HG03439 (cell line): Measurements from ENCODE around the gene TCF19.
A peak's percentile ranks its signal among the peaks of the same experiment; 100 is the strongest.
"Not testable (repeated sequence)": the region's sequence is repeated elsewhere in the genome, so short reads cannot be mapped to it uniquely, and the experiment has no call there.

Source experiments
- ATAC-seq: cut with Tn5 transposase; IDR thresholded peaks from one replicate; pipeline ENCODE4 v1.9.1; 2021; ENCODE audit warnings: mild to moderate bottlenecking, moderate library complexity; ENCODE audit not compliant: unreplicated experiment

Gene TCF19

DNA sequence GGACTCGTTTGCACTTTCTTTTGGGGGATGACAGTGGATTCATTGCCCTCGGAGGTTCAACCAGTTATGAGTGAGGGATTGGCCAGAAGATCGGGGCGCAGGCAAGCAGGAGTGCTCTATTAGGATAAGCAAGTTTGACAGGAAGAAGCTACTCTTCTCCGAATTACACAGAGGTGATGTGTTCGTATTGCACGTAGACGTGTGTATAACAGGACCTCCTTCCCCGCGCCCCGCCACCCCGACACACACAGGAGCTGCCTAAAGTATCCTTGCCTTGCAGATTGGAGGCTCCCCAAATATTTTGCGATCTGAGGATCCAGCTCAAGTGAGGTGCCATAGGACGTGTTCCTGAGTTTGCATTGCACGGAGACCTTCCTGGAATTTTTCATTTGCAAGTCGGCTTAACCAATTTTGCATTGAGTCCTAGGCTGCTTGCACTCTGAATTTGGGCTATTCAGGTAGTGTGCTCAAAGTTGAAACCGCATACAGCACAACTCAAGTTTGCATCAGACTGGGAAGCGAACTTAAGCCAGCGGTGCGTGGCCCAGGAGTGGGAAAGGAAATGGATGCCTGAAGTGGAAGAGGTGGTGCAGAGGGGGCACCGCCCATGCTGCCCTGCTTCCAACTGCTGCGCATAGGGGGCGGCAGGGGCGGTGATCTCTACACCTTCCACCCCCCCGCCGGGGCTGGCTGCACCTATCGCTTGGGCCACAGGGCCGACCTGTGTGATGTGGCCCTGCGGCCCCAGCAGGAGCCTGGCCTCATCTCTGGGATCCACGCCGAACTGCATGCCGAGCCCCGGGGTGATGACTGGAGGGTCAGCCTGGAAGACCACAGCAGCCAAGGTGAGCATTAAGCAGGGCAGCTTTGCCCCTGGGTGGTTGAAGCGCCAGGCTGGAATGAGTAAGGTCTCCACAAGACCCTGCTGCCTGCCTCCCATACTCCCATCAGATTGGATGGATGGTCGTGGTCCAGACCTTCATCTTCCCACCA is 770 bp downstream of the TCF19 start:
- ATAC-seq = peak; percentile 6

DNA sequence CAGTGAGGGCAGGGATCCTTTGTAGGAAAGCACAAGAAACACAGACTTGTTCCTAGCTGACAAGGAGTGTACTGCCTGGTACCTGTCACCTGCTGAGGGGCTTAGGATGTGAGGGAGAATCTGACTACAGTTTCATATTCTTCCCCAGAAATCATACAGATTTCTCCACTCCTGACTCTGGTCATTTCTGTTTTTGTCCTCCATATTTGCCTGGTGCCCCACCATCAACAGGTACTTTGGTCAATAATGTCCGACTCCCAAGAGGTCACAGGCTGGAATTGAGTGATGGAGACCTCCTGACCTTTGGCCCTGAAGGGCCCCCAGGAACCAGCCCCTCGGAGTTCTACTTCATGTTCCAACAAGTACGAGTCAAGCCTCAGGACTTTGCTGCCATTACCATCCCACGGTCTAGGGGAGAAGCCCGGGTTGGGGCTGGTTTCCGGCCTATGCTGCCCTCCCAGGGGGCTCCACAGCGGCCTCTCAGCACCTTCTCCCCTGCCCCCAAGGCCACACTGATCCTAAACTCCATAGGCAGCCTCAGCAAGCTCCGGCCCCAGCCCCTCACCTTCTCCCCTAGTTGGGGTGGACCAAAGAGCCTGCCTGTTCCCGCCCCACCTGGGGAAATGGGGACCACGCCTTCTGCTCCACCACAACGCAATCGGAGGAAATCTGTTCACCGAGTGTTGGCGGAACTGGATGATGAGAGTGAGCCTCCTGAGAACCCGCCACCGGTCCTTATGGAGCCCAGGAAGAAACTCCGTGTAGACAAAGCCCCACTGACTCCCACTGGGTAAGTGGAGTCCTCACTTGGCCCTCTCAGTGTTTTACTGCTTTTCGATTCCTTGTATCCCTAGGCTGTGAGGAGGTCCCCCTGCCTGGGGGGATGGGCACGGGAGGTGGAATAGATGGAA is 3.1 kb downstream of the TCF19 start:
- ATAC-seq = no peak

DNA sequence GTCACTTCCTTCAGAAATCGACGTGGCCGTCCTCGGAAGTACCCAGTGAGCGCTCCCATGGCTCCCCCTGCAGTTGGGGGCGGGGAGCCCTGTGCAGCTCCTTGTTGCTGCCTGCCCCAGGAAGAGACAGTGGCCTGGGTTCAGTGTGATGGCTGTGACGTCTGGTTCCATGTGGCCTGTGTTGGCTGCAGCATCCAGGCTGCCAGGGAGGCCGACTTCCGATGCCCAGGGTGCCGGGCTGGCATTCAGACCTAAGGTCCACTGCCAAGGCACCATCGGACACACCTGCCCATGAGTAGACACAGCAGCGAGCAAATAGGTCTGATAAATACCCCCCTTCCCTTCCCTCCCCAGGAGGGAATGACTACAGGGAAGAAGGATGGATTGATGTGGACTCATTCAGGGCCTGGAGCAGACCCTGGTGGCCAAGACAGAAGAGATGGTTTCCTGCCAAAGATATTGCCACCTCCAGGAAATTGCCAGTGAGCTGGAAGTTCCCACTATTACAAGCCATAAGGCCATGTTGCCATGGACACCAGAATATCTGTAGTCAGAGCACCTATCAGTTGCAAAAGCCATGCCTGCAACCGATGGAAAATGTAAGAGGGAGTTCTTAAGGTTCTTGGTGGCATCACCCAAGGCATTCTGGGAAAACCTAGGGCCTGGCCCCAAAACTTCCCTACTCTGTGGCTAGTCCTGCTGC is 4.2 kb downstream of the TCF19 start:
- ATAC-seq = no peak

DNA sequence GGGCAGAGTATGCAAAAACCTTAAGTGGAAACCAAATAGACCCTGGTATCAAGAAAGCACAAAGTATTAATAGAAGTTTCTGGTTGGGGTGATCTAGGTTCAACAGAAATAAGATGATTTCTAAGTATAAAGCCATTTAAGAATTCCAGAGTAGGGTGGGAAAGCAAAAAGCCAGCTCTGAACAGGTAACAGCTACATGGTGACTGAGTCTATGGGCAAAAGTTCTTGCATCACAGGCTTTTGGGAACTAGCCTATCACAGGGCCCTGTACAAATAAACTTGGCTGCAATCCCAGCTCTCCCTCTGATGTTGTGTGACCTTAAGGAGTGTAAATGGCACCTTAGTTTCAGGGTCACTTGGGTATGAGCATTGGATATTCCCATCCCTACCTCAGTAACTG is 5.5 kb downstream of the TCF19 start:
- ATAC-seq = no peak

DNA sequence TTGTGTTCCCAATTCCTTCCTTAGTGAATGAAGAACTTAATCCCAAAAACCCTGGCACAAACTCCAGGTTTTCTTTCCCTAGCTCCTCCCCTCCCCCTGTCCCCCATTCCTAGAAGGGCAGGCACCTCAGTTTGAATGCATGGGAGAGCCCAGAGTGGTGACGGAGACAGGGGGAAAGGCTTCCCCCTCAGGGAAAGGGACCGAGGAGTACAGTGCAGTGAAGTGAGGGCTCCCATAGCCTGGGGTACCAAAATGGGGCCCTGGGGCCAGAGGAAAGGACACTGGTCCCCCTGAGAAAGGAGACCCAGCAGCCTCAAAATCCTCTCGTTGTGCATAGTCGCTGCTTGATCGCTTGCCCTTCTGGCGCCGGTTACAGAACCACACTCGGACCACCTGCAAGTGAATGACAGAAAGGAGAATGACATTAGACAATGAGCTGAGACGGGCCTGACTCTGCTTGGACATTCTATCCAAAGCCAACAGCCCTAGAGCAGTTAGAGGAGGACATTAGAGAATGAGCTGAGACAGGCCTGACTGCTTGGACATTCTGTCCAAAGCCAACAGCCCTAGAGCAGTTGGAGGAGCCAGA is 6.2 kb downstream of the TCF19 start:
- not testable (repeated sequence) for ATAC-seq

DNA sequence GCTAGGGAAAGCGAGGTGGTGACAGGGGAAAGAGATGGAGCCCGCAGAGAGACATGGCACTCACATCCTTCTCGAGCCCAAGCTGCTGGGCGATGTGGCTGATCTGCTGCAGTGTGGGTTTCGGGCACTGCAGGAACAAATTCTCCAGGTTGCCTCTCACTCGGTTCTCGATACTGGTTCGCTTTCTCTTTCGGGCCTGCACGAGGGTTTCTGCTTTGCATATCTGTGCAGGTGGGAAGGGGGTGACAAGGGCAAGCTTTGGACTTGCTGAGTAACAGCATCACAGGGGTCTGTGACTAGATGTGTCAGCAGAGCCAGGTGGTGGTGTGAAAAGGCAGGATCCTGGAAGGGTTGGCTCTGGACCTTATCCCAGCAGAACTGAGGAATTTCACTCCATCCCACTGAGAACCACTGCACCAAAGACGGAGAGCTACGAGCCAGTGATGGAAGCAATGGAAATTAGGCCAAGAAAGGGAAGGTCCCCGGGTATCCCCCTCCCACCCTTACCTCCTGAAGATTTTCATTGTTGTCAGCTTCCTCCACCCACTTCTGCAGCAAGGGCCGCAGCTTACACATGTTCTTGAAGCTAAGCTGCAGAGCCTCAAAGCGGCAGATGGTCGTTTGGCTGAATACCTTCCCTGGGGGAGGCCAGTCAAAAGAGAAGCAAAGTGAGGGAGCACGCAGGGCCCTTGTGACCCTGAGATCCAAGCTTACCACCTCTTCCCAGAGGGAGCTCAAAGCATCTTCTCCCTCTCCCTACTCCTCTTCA is 6.9 kb downstream of the TCF19 start:
- ATAC-seq = peak; percentile 65

DNA sequence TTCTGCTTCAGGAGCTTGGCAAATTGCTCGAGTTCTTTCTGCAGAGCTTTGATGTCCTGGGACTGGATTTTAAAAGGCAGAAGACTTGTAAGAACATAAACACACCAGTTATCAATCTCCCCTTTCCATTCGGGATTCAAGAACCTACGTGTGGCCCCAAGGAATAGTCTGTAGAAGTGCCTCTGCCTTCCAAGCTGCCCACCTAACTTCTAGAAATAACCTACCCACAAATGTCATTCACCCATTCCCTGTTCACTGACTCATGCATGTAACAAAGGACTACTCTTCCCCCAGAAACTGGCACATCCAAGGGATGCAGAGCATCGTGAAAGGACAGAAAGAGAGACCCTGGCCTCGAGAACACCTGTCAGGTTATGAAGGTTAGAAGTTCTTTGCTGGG is 7.6 kb downstream of the TCF19 start:
- no peak for ATAC-seq

- no peak for ATAC-seq
Observed at GRCh38 chr6:31168606-31169005, 10.2 kb downstream of the TCF19 start.

DNA sequence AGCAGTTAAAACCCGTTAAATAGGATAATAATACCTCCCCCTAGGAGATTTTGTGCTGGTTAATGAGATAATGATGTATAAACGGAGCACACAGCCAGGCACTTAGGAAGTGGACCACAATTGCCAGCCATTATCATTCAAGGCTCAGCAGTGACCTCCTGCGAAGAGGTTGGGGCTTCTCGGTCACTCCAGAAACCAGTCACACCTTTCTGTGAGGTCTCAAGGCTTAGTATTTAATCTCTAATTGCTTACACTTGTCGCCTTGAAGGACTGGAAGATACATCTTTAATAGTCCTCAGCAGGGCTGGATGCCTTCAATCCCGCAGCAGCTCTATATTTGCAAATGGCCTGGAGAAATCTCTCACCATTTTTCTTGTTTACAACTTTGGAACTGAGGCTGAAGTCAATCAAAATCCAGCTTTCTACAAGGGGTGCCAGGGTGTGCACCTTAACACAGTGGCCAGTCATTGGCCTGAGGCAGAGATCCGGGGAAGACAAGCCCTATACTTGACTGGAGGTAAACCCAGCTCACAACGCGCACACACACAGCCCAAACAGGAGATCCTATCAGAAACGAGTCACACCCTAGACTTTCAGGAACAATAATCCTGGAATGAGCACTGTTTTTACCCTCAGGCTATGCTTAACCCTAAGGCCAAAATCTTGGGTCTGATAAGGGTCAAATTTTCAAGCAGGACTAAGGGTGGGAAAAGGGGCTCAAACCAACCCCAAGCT is 10.9 kb downstream of the TCF19 start:
- no peak for ATAC-seq

DNA sequence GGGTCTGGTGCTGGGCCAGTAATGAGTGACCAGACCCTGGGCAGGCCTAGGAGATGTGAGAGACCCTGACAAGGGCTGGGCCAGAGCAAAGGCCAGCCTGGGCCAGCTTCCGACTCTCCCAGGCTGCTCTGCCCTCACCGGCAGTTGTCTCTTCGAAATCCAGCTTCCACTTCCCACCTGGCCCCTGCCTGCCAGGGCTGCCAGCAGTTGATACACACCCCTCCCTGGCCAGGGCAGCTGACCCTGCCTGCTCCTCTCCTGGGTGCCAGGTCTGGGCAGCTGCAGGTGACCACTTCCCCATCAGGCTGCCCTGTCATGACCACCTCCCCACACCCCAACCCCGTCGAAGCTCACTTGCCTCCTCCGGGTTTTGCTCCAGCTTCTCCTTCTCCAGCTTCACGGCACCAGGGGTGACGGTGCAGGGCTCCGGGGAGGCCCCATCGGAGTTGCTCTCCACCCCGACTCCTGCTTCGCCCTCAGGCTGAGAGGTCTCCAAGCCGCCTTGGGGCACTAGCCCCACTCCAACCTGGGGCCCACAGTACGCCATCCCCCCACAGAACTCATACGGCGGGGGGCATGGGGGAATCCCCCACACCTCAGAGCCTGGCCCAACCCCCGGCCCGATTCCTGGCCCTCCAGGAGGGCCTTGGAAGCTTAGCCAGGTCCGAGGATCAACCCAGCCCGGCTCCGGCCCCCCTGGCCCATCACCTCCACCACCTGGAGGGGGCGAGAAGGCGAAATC is 11.6 kb downstream of the TCF19 start:
- not testable (repeated sequence) for ATAC-seq

- ATAC-seq = no peak
Observed at GRCh38 chr6:31170600-31170881, 12.2 kb downstream of the TCF19 start, which contains the start of gene POU5F1. Gene POU5F1 (minus strand): TSS chr6:31170682. CDS start chr6:31170620, 62 bp downstream.

DNA sequence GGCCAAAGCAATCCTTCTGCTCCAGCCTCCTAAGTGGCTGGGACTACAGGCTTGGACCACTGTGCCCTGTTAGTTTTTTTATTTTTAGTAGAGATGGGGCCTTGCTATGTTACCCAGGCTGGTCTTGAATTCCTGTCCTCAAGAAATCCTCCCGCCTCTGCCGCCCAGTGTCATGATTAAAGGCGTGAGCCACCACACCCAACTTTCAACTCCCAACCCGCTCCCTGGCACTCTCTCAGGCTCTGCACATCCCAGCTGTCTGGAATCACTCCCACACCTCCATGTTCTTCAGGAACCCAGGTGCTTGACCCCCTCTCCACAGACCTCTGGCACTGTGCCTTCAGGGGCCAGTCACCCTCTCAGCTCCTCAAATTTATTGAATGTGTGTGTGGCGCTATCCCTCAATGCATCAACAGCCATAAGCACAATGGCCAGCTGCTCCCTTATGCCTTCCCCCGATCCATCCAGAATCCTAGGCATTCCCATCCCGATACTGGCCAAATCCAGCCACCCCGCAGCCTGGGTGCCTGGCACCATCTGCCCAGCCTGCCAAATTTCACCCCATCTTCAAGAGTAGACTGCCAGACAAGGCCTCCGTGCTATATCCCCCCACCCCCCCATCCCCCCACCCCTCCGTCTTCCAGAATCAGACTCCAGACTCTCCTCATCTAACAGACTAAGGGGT is 12.7 kb downstream of the TCF19 start:
- ATAC-seq = no peak

- ATAC-seq = no peak
Observed at GRCh38 chr6:31171931-31172905, 13.8 kb downstream of the TCF19 start.

GRCh38 chr6:31172973-31173384 is 14.6 kb downstream of the TCF19 start:
- ATAC-seq = no peak

DNA sequence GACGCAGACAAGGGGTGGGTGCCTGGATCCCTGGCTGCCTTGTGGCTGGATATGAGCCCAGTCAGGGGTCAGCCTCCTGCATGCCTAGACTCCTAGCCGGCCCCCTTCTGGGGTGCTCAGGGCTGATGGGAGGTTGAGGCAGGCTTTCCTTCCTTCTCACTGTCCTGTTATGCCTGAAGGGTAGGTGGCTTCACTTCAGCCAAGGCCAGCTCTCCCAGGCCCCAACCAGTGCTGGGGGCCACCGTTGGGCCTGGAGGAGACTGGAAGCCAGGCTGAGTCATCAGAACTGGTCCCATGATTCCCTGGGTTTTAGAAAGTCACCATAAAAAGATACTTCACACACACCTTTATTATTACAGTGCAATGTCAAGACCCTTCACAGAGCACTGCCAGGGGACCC is 15.0 kb downstream of the TCF19 start:
- no peak for ATAC-seq

- no peak for ATAC-seq
Observed at GRCh38 chr6:31174378-31174777, 16.0 kb downstream of the TCF19 start.

- ATAC-seq = no peak
Observed at GRCh38 chr6:31175971-31176370, 17.6 kb downstream of the TCF19 start.
